Muscle of back (tissue), 11 donors: ENCODE data around the gene DNAJB6. TPM values are rescaled to one million over a fixed set of nuclear protein-coding genes. Genes with fewer than 3 reads are reported as not detected.

Experiments used
- DNase-seq, 3 donors: peaks; one replicate each; pipeline versions ENCODE4 v3.0.0 to v3.0.0-alpha.2; 2013
- polyA plus RNA-seq, 10 donors: library from polyadenylated mRNA; unstranded; fragments of 120-200 nt; gene quantifications; one replicate each; pipeline ENCODE4 v1.2.1, GENCODE V29; 2013; ENCODE audit not compliant: insufficient read length in 10 of 10

The DNAJB6 gene
- polyA plus RNA-seq, 10 donors, result 109 to 147 (median 127) TPM

DNA sequence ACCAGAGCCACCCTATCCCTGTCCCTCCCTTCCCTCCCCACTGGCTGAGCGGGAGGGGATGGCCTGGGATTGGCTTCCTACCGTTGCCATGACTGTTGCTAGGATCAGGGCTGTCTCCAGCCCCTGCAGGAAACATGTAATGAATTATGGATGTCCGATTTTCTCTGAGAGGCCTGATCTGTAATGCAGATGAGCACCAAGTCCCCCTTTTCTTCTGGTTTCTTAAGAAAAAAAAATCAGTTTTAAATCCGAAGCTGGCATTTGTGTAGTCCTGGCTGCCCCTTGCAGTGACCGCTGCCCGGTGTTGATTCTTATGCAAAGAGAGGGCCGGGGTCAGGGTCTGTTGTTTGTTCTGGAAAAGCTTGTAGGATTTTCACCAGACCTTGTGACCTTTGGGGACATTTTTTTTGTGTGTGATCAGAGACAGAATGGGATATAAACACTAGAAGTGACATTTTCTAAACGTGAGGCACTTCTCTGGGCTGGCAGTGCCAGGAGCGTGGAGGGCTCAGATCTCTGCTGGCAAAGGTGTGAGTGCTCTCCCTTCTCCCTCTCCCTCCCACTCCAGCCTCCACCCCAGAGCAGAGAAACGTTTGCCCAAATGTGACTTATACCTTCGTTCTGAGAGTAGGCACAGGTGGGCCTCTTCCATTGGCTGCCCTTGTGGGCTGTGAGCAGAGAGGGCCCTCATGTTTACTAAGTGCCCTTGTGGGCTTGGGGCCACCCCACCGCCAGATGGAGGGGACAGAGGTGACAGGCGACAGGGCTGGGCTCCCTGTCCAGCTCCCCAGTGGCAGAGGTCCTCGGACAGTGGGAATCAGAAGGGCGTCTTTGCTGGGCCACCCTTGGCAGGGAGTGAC, 127.5 kb downstream of the DNAJB6 start:
- DNase-seq, result peak in 1 of 3 donors; percentile 12

DNA sequence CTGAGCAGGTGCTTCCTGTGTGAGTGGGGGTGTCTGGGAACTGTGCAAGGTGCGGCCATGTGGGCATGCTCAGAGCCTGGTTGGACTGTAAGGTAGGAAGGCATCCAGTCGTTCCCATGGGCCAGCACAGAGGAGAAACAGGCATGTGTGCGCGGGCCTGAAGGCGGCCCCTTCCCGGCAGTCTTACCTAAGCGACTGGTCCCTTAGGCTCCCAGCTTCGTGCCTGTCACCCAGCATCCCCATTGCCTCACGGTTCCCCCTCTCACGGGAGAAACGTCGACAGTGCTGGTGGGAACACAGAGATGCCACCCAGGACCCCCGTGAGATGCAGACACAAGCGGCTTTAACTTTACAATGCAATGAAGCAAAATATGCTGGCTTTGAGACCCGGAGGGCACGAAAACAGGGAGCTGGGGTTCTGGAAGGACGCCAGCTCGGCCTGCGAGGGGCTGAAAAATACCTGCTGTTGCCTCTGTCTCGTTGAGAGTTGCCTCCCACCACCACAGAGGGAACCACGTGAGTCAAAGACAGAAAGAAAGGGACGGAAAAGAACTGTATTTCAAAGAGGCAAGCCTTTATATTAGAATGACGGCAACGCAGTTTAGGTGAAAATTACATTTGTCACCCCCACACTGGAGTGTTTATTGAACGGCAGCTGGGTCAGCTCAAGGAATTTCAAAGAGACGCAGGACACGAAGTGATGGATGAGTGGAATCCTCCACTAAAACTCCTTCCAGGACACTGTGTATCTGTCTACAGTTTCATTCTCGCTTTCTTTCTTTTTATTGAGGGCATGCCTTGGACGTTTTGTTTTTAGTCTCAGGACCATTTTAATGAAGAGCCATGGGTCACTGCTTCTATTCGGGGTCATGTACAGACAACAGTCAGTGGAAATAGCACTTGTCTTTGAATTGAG, 128.4 kb downstream of the DNAJB6 start:
- no peak for DNase-seq

DNA sequence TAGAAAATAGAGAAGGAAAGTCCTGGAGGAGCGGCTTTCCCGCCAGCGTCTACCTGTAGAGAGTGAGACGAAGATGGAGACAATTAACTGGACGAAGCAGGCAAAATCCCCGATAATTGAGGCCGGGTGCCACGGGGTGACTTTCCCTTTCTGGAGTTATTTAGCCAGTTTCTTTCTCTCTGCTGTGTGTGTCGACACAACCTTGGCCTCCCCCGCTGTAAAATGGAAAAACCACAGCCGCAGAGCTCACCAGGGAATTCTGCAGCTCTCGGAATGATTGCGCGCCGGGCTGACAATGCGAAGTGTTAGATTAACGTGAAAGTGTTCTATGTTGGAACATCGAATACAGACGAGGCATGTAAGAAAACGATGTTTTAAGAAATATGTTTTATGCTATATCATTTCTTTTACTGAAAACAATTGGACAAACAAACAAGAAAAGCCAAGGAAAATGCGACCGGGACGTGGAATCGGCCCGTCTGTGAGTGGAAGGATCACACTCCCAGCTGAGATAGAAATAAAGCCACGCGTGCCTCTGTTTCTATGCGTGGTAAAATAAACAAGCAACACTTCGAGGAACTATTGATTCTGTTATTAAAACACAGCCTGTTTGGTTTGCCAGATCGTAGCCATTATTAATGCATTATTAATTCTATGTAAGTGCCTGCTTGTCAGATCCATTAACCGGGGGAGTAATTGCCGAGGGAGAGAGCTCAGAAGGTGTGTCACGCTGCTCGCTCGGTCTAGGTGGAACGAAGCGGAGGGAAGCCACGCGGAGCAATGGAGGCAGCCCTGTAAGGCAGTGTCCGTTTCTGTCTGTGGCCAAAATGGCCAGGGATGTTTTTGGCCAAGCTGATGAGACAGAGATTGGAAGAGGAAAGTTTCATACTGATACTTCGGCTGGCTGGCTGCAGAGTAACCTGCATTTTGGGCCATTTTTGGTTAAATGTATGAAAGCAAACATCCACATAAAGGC, 129.4 kb downstream of the DNAJB6 start:
- DNase-seq, result no peak

DNA sequence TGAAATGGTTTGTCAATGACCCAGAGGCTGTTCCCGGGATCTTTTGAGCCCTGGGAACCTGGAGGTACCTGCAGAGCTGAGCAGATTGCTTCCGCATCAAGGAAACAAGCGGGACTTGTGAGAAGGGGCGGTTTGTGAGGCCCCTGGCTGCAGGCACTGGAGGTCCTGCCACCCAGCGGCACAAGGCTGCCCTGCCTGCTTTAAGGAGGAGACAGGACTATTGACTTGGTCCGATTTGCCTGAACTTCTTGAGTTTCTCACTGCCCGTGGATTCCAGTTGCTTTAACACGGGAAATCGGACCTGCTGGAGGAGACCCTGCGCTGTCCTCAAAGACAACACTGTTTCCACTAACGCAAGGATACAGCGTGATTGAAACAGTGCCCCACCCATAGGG, 130.1 kb downstream of the DNAJB6 start:
- DNase-seq, result no peak

Other genes starting within 250 kb of the DNAJB6 start
- gene UBE3C, start 198.1 kb upstream of the DNAJB6 start, polyA plus RNA-seq, result 10 to 100 TPM; 30.4 to 39.0 (median 34.7) TPM